K562 (cell line): ENCODE data around the gene GPN3. TPM values are rescaled to one million over a fixed set of nuclear protein-coding genes. Genes with fewer than 3 reads are reported as not detected.

Experiments used
- ATF1 ChIP-seq, 2 experiments: fragments of 450-650 bp in 1 of 2; IDR thresholded peaks; 2 replicates each; pipeline ENCODE4 v1.6.1; 2016; ENCODE audit warnings: missing compliant biosample characterization in 1 of 2, missing genetic modification characterization in 1 of 2
- BACH1 ChIP-seq: fragments of 200-800 bp; sonication (Bioruptor generic); IDR thresholded peaks from 2 replicates; pipeline ENCODE4 v1.6.1; 2016; ENCODE audit warnings: missing genetic modification characterization, missing compliant biosample characterization
- CHD2 ChIP-seq: IDR thresholded peaks from 2 replicates; pipeline ENCODE4 v1.6.1; 2011; ENCODE audit warnings: low read depth, low read length
- DIDO1 ChIP-seq: fragments of 450-650 bp; IDR thresholded peaks from 2 replicates; pipeline ENCODE4 v1.6.1; 2016; ENCODE audit warnings: low read depth, missing biosample characterization, missing genetic modification characterization
- ETV1 ChIP-seq: fragments of 450-650 bp; conservative IDR thresholded peaks from 2 replicates; pipeline ENCODE4 v1.6.1; 2016; ENCODE audit warnings: missing genetic modification characterization, control low read depth, low read depth, missing compliant biosample characterization
- KLF1 ChIP-seq: fragments of 450-650 bp; IDR thresholded peaks from 2 replicates; pipeline ENCODE4 v1.6.1; 2016; ENCODE audit warnings: missing genetic modification characterization, missing compliant biosample characterization
- KLF13 ChIP-seq: fragments of 450-650 bp; IDR thresholded peaks from 2 replicates; pipeline ENCODE4 v1.6.1; 2016; ENCODE audit warnings: missing genetic modification characterization, low read depth, mild to moderate bottlenecking, missing compliant biosample characterization, moderate library complexity, borderline replicate concordance
- PCBP1 ChIP-seq: fragments of 200-400 bp; formaldehyde crosslinking; IDR thresholded peaks from 2 replicates; pipeline ENCODE4 v1.6.1; 2018; ENCODE audit warnings: mild to moderate bottlenecking, low read depth, low read length; ENCODE audit not compliant: poor library complexity, severe bottlenecking
- PHF8 ChIP-seq: fragments of 200-600 bp; sonication (generic); IDR thresholded peaks from 2 replicates; pipeline ENCODE4 v1.6.1; 2012; ENCODE audit warnings: mixed run types, mild to moderate bottlenecking, inconsistent platforms, low read length, moderate library complexity, borderline replicate concordance
- PML ChIP-seq: IDR thresholded peaks from 2 replicates; pipeline ENCODE4 v1.6.1; 2012; ENCODE audit warnings: low read length, inconsistent platforms
- RBM22 ChIP-seq: fragments of 200-400 bp; formaldehyde crosslinking; IDR thresholded peaks from 2 replicates; pipeline ENCODE4 v1.6.1; 2018; ENCODE audit warnings: low read length, low read depth; ENCODE audit not compliant: poor library complexity, severe bottlenecking
- RCOR1 ChIP-seq, 2 experiments: IDR thresholded peaks; 2 replicates each; pipeline ENCODE4 v1.6.1; 2012; ENCODE audit warnings: low read depth in 2 of 2, low read length in 2 of 2, borderline replicate concordance in 1 of 2, improper control_type of control experiment in 1 of 2
- SAP30 ChIP-seq: fragments of 200-600 bp; sonication (generic); IDR thresholded peaks from 2 replicates; pipeline ENCODE4 v1.6.1; 2012; ENCODE audit warnings: borderline replicate concordance, low read depth, mild to moderate bottlenecking, moderate library complexity, low read length, control low read depth, inconsistent platforms; ENCODE audit not compliant: insufficient read depth, poor library complexity, severe bottlenecking
- SUPT5H ChIP-seq: fragments of 450-650 bp; IDR thresholded peaks from 2 replicates; pipeline ENCODE4 v1.6.1; 2016
- TAF1 ChIP-seq: IDR thresholded peaks from 2 replicates; pipeline ENCODE4 v1.6.1; 2011; ENCODE audit warnings: mild to moderate bottlenecking, low read length, moderate library complexity; ENCODE audit not compliant: insufficient read depth, control insufficient read depth, severe bottlenecking; ENCODE audit errors: extremely low read depth
- ZFX ChIP-seq: sonication (generic); formaldehyde crosslinking; IDR thresholded peaks from 2 replicates; pipeline ENCODE4 v1.8.0; 2022; ENCODE audit warnings: mild to moderate bottlenecking, missing genetic modification reagents, moderate library complexity
- ZNF224 ChIP-seq: sonication (generic); formaldehyde crosslinking; IDR thresholded peaks from 2 replicates; pipeline ENCODE4 v1.8.0; 2022; ENCODE audit warnings: mild to moderate bottlenecking, missing genetic modification reagents
- ZNF778 ChIP-seq: fragments of 450-650 bp; formaldehyde crosslinking; IDR thresholded peaks from 2 replicates; pipeline ENCODE4 v1.4.0; 2020; ENCODE audit warnings: mild to moderate bottlenecking, moderate library complexity
- ZZZ3 ChIP-seq: fragments of 450-650 bp; IDR thresholded peaks from 2 replicates; pipeline ENCODE4 v1.6.1; 2016; ENCODE audit warnings: antibody characterized with exemption, mild to moderate bottlenecking, moderate library complexity
- polyA plus RNA-seq, 8 experiments: library from polyadenylated mRNA; depleted of rRNA in 4 of 8; stranded (reverse) in 5 of 8; unstranded in 3 of 8; fragments of >200 nt; fragmentation: Nextera tagmentation in 2 of 8; fragmentation: Illumina TruSeq in 1 of 8; extraction: Ambion mirVana in 2 of 8; extraction: Trizol in 1 of 8; gene quantifications; 2 replicates each; pipeline versions ENCODE4 v1.2.1 to v1.2.3, GENCODE V29; 2011 to 2014; ENCODE audit warnings: inconsistent platforms in 1 of 8, missing spikeins in 1 of 8
- total RNA-seq, 7 experiments: library from RNA; depleted of rRNA in 6 of 7; stranded (reverse); fragments of >200 nt in 6 of 7; fragmentation: Illumina TruSeq in 2 of 7; extraction: Trizol in 2 of 7; gene quantifications; 2 replicates each; pipeline versions ENCODE4 v1.2.1 to v1.2.3, GENCODE V29; 2011 to 2021; ENCODE audit warnings: low replicate concordance in 1 of 7
- TF ChIP-seq, protein P1 (sequence below), 2 experiments: IDR thresholded peaks; 2 replicates each; pipeline ENCODE4 v1.6.1; 2012; ENCODE audit warnings: improper control_type of control experiment in 2 of 2, low read depth in 2 of 2, low read length in 2 of 2, borderline replicate concordance in 1 of 2
- TF ChIP-seq, protein P2 (sequence below): sonication (generic); formaldehyde crosslinking; IDR thresholded peaks from 2 replicates; pipeline ENCODE4 v1.8.1; 2023; ENCODE audit warnings: mild to moderate bottlenecking, missing genetic modification reagents

The GPN3 gene
- total and polyA plus RNA-seq, 9 of the 15 experiments (the other 6 are each of a cell fraction or from before 2014, with no cell fraction given) = 35.8 to 123 (median 64.2) TPM

DNA sequence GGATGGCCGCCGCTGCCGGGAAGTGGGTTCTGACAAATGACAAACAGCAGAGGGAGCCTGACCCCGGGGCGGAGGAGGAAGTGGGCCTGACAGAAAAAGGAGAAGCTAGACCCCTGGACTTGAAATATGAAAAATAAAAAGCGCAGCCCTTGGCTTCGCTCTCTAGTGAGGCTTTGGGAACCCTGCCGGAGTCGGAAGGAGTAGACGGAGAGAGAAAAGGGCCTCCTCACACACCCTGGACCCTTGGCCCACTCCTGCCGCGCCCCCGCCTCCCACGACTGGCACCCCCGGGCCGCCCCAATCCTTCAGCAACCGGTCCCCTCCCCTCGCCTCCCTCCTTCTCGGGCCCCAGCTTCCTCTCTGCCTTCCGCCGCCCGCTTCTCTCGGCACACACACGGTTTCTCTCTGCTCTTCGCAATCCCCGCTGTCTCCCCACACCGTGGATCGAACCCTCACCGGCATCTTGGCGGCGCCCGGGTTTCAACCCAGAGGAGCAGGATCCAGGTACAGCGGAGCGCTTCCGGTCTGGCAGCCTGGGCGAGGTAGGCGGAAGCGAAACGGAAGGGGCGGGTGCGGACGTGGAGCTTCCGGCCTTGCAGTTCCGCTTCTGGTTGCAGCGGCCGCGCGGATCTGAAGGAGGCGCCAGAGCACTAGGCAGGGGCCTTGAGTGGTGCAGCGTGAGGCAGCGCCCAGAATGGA, 18.1 kb downstream of the GPN3 start, which contains the start of gene ARPC3 (continued):
- TF ChIP-seq SAP30 = peak; percentile 87
- TF ChIP-seq CHD2 = no peak
- peak; percentile 49; the same call in 1 of the 2 replicates for TF ChIP-seq KLF1 (tag)
- TF ChIP-seq, protein P1, sequence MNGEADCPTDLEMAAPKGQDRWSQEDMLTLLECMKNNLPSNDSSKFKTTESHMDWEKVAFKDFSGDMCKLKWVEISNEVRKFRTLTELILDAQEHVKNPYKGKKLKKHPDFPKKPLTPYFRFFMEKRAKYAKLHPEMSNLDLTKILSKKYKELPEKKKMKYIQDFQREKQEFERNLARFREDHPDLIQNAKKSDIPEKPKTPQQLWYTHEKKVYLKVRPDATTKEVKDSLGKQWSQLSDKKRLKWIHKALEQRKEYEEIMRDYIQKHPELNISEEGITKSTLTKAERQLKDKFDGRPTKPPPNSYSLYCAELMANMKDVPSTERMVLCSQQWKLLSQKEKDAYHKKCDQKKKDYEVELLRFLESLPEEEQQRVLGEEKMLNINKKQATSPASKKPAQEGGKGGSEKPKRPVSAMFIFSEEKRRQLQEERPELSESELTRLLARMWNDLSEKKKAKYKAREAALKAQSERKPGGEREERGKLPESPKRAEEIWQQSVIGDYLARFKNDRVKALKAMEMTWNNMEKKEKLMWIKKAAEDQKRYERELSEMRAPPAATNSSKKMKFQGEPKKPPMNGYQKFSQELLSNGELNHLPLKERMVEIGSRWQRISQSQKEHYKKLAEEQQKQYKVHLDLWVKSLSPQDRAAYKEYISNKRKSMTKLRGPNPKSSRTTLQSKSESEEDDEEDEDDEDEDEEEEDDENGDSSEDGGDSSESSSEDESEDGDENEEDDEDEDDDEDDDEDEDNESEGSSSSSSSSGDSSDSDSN (IDR thresholded peaks at IDR 0.05; ENCODE audit: borderline replicate concordance in 1 of 2, low read depth in 2 of 2, low read length in 2 of 2) = 0 out of 4 replicates have a peak, but pooled peaks of 1 of the 2 experiments have one; percentile 54
- peak; percentile 95 for TF ChIP-seq SUPT5H
- no peak for TF ChIP-seq BACH1 (tag)
- TF ChIP-seq RBM22 = peak; percentile 72
- TF ChIP-seq PCBP1 = peak; percentile 96
- no peak for TF ChIP-seq ZNF778 (CRISPR knock-in tag)
- 0 out of 2 replicates have a peak, but pooled peaks have one; percentile 7 for TF ChIP-seq KLF13 (tag)
- TF ChIP-seq ZNF224 (CRISPR knock-in tag) = no peak
- TF ChIP-seq, protein P2, sequence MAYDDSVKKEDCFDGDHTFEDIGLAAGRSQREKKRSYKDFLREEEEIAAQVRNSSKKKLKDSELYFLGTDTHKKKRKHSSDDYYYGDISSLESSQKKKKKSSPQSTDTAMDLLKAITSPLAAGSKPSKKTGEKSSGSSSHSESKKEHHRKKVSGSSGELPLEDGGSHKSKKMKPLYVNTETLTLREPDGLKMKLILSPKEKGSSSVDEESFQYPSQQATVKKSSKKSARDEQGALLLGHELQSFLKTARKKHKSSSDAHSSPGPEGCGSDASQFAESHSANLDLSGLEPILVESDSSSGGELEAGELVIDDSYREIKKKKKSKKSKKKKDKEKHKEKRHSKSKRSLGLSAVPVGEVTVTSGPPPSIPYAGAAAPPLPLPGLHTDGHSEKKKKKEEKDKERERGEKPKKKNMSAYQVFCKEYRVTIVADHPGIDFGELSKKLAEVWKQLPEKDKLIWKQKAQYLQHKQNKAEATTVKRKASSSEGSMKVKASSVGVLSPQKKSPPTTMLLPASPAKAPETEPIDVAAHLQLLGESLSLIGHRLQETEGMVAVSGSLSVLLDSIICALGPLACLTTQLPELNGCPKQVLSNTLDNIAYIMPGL = 0 out of 2 replicates have a peak, but pooled peaks have one; percentile 69
- TF ChIP-seq DIDO1 (tag) = peak; percentile 71
- peak; percentile 60 for TF ChIP-seq PML
- peak; percentile 15 to 62; a peak in 1 of 4 replicates for TF ChIP-seq RCOR1 (IDR thresholded peaks at IDR 0.05; ENCODE audit: borderline replicate concordance in 1 of 2, low read depth in 2 of 2, low read length in 2 of 2)
- TF ChIP-seq PHF8 = peak; percentile 89; the same call in 1 of the 2 replicates
- TF ChIP-seq ZZZ3 = peak; percentile 66; the same call in 1 of the 2 replicates
- TF ChIP-seq TAF1 = peak; percentile 87
- TF ChIP-seq ETV1 (tag) = peak; percentile 96
- TF ChIP-seq ATF1 (CRISPR knock-in tag; IDR thresholded peaks at IDR 0.05) = no peak
- TF ChIP-seq ATF1 (tag; IDR thresholded peaks at IDR 0.05) = peak; percentile 52
- TF ChIP-seq ZFX (CRISPR knock-in tag) = peak; percentile 84
